GM12878 (cell line): Measurements from ENCODE around the gene CCL2. TPM values are rescaled to one million over a fixed set of nuclear protein-coding genes. Genes with fewer than 3 reads are reported as not detected.

Experiments used
- ATAC-seq: fragments of 200-7000 bp; cut with Tn5 transposase; 3 replicates; pipeline ENCODE4 v1.9.1; 2020; ENCODE audit warnings: mild to moderate bottlenecking, moderate library complexity
- BruUV-seq: library from RNA; stranded (reverse); fragments of 400-500 nt; replicated peaks from 2 replicates; lab custom pipeline; 2021; lab: Mats Ljungman, UMichigan
- CTCF ChIA-PET: fragments of 300-600 bp; sonication (Branson Sonifier 250); formaldehyde crosslinking; extraction: SDS; loops from one replicate; lab custom pipeline; 2021; ENCODE audit warnings: inconsistent platforms; lab: Yijun Ruan, JAX
- POLR2A ChIA-PET: fragments of 350-600 bp; formaldehyde crosslinking; extraction: SDS; loops from one replicate; lab custom pipeline; 2021; ENCODE audit warnings: inconsistent platforms; lab: Charles Lee
- RAD21 ChIA-PET: fragments of 300-600 bp; sonication (Branson Sonifier 250); formaldehyde crosslinking; loops from one replicate; lab custom pipeline; 2023; ENCODE audit warnings: antibody characterized with exemption; ENCODE audit not compliant: unreplicated experiment; lab: Charles Lee
- SMC1A ChIA-PET: fragments of 300-600 bp; sonication (Branson Sonifier 250); formaldehyde crosslinking; loops from one replicate; lab custom pipeline; 2023; ENCODE audit not compliant: unreplicated experiment, uncharacterized antibody; lab: Charles Lee
- DNase-seq: peaks from one replicate; pipeline ENCODE4 v3.0.0-alpha.2; 2011; ENCODE audit warnings: low read depth, low spot score
- FAIRE-seq: peaks from 3 replicates; lab custom pipeline; 2011; peaks lifted over from hg19 to GRCh38; lab: Jason Lieb, UNC
- H2AFZ ChIP-seq: 2 replicates; pipeline ENCODE4 v1.6.0; 2011; ENCODE audit warnings: low read depth, low read length, control low read depth; ENCODE audit not compliant: control insufficient read depth
- H3K27ac ChIP-seq: 2 replicates; pipeline ENCODE4 v1.5.1; 2011; ENCODE audit warnings: control low read depth; ENCODE audit not compliant: control insufficient read depth, insufficient read depth
- H3K27me3 ChIP-seq, 2 experiments: replicated peaks in 1 of 2; 2 replicates each; pipeline versions ENCODE4 v1.6.0 to v1.6.1; 2011; ENCODE audit warnings: low read length in 1 of 2; ENCODE audit not compliant: control insufficient read depth in 2 of 2, insufficient read depth in 2 of 2
- H3K36me3 ChIP-seq, 2 experiments: 2 replicates each; pipeline ENCODE4 v1.5.1; 2011; ENCODE audit warnings: low read length in 1 of 2; ENCODE audit not compliant: control insufficient read depth in 2 of 2, insufficient read depth in 2 of 2
- H3K4me1 ChIP-seq: 2 replicates; pipeline ENCODE4 v1.6.1; 2011; ENCODE audit warnings: mild to moderate bottlenecking, low read length, moderate library complexity, mixed read lengths; ENCODE audit not compliant: control insufficient read depth, insufficient read depth
- H3K4me2 ChIP-seq: 2 replicates; pipeline ENCODE4 v1.6.0; 2011; ENCODE audit warnings: control low read depth; ENCODE audit not compliant: control insufficient read depth, insufficient read depth
- H3K4me3 ChIP-seq: fragments of 200-600 bp; sonication (generic); 2 replicates; pipeline ENCODE4 v1.5.1; 2016
- H3K79me2 ChIP-seq: 2 replicates; pipeline ENCODE4 v1.6.0; 2011; ENCODE audit warnings: low read length; ENCODE audit not compliant: control insufficient read depth, insufficient read depth
- H3K9ac ChIP-seq: 2 replicates; pipeline ENCODE4 v1.8.0; 2011; ENCODE audit warnings: low read length, control low read depth, mixed read lengths; ENCODE audit not compliant: control insufficient read depth, insufficient read depth
- H3K9me3 ChIP-seq: replicated peaks from 3 replicates; pipeline ENCODE4 v1.5.1; 2011; ENCODE audit warnings: mild to moderate bottlenecking, low read length; ENCODE audit not compliant: control insufficient read depth, insufficient read depth
- H4K20me1 ChIP-seq: 2 replicates; pipeline ENCODE4 v1.6.0; 2011; ENCODE audit not compliant: control insufficient read depth, insufficient read depth
- CREM ChIP-seq: IDR thresholded peaks from 2 replicates; pipeline ENCODE4 v1.6.1; 2014; ENCODE audit warnings: antibody characterized with exemption, low read depth
- CTCF ChIP-seq, 3 experiments: IDR thresholded peaks in 2 of 3; conservative IDR thresholded peaks in 1 of 3; 2 replicates each; pipeline ENCODE4 v1.5.1; 2011; ENCODE audit warnings: low read depth in 3 of 3, low read length in 3 of 3, mild to moderate bottlenecking in 3 of 3, control low read depth in 2 of 3, moderate library complexity in 2 of 3, inconsistent platforms in 1 of 3, mixed read lengths in 1 of 3; ENCODE audit not compliant: control insufficient read depth in 2 of 3, insufficient read depth in 1 of 3; ENCODE audit errors: extremely low read depth in 1 of 3
- E2F4 ChIP-seq: IDR thresholded peaks from 2 replicates; pipeline ENCODE4 v1.6.1; 2012; ENCODE audit warnings: low read depth, low read length, improper control_type of control experiment
- ETV6 ChIP-seq, 2 experiments: fragments of 450-650 bp in 1 of 2; IDR thresholded peaks in 1 of 2; conservative IDR thresholded peaks in 1 of 2; 2 replicates each; pipeline ENCODE4 v1.6.1; 2014; ENCODE audit warnings: antibody characterized with exemption in 1 of 2, borderline replicate concordance in 1 of 2, low read depth in 1 of 2, mild to moderate bottlenecking in 1 of 2, moderate library complexity in 1 of 2
- FOXM1 ChIP-seq: IDR thresholded peaks from 2 replicates; pipeline ENCODE4 v1.6.1; 2012; ENCODE audit warnings: low read depth, mild to moderate bottlenecking, inconsistent platforms, low read length, moderate library complexity
- HDAC2 ChIP-seq: fragments of 200-600 bp; sonication (generic); IDR thresholded peaks from 2 replicates; pipeline ENCODE4 v1.6.1; 2017
- IRF4 ChIP-seq: IDR thresholded peaks from 2 replicates; pipeline ENCODE4 v1.6.1; 2011; ENCODE audit warnings: low read depth, low read length
- KLF5 ChIP-seq: fragments of 450-650 bp; IDR thresholded peaks from 2 replicates; pipeline ENCODE4 v1.6.1; 2014; ENCODE audit warnings: mild to moderate bottlenecking; ENCODE audit not compliant: partially characterized antibody
- NFIC ChIP-seq: IDR thresholded peaks from 2 replicates; pipeline ENCODE4 v1.6.1; 2012; ENCODE audit warnings: low read depth, mild to moderate bottlenecking, inconsistent platforms, low read length, moderate library complexity
- RBBP5 ChIP-seq: fragments of 200-600 bp; sonication (generic); conservative IDR thresholded peaks from 2 replicates; pipeline ENCODE4 v1.6.1; 2016
- SMAD5 ChIP-seq: IDR thresholded peaks from 2 replicates; pipeline ENCODE4 v1.6.1; 2016; ENCODE audit warnings: antibody characterized with exemption, low read depth
- SRF ChIP-seq, 2 experiments: IDR thresholded peaks; 2 replicates each; pipeline ENCODE4 v1.6.1; 2011; ENCODE audit warnings: low read depth in 2 of 2, low read length in 2 of 2, mild to moderate bottlenecking in 1 of 2, moderate library complexity in 1 of 2
- TARDBP ChIP-seq: IDR thresholded peaks from 2 replicates; pipeline ENCODE4 v1.6.1; 2016; ENCODE audit warnings: borderline replicate concordance
- TCF12 ChIP-seq: IDR thresholded peaks from 2 replicates; pipeline ENCODE4 v1.6.1; 2011; ENCODE audit warnings: low read depth, mild to moderate bottlenecking, low read length
- TCF7 ChIP-seq: IDR thresholded peaks from 2 replicates; pipeline ENCODE4 v1.6.1; 2014; ENCODE audit warnings: antibody characterized with exemption, borderline replicate concordance
- ZNF592 ChIP-seq: fragments of 450-650 bp; IDR thresholded peaks from 2 replicates; pipeline ENCODE4 v1.6.1; 2017; ENCODE audit warnings: mild to moderate bottlenecking, moderate library complexity
- WGBS: methylation state at CpG from one replicate; pipeline ENCODE4 v1.1.6; 2016; ENCODE audit warnings: low lambda C conversion rate; ENCODE audit not compliant: insufficient replicate concordance, insufficient coverage; ENCODE audit errors: missing lambda C conversion rate; 5-methylcytosine and 5-hydroxymethylcytosine counted together
- in situ Hi-C: fragments of 300-500 bp; cut with MboI; formaldehyde crosslinking; loops from 9 replicates; pipeline ENCODE4 v1.14.3; 2018; ENCODE audit warnings: mixed read lengths
- intact Hi-C: fragments of 100-400 bp; cut with micrococcal nuclease; formaldehyde crosslinking; loops from one replicate; pipeline ENCODE4 v1.14.2; 2022; ENCODE audit not compliant: unreplicated experiment
- polyA plus RNA-seq, 11 experiments: library from polyadenylated mRNA; depleted of rRNA in 4 of 11; unstranded in 6 of 11; stranded (reverse) in 5 of 11; fragments of >200 nt; fragmentation: Nextera tagmentation in 4 of 11; fragmentation: Illumina TruSeq in 1 of 11; extraction: Ambion mirVana in 4 of 11; extraction: Trizol in 1 of 11; gene quantifications; 1 replicate in 1 of 11; 2 replicates in 10 of 11; pipeline versions ENCODE4 v1.2.1 to v1.2.3, GENCODE V29; 2011 to 2016; ENCODE audit warnings: inconsistent platforms in 2 of 11, missing spikeins in 2 of 11, low read depth in 1 of 11
- total RNA-seq, 4 experiments: library from RNA; depleted of rRNA in 3 of 4; stranded (reverse); fragments of >200 nt in 3 of 4; fragmentation: Illumina TruSeq in 1 of 4; extraction: Trizol in 1 of 4; gene quantifications; 2 replicates each; pipeline versions ENCODE4 v1.2.1 to v1.2.3, GENCODE V29; 2013 to 2021

CCL2 gene
- total and polyA plus RNA-seq, 10 of the 15 experiments (the other 5 are each of a cell fraction or from before 2014, with no cell fraction given) = 0.16 to 0.18 TPM; not detected in 8

- TF ChIP-seq CTCF (IDR thresholded peaks at IDR 0.05 in 2 of 3, conservative IDR thresholded peaks at IDR 0.05 in 1 of 3; ENCODE audit: control insufficient read depth in 2 of 3, extremely low read depth in 1 of 3, insufficient read depth in 1 of 3, low read depth in 3 of 3, low read length in 3 of 3) (no peak), ZNF592 (no peak), TCF12 (no peak), SRF (IDR thresholded peaks at IDR 0.05; ENCODE audit: low read depth in 2 of 2, low read length in 2 of 2) (no peak), RBBP5 (no peak), FOXM1 (no peak), NFIC (no peak), TCF7 (no peak), KLF5 (no peak), E2F4 (no peak), HDAC2 (no peak), ETV6 (conservative IDR thresholded peaks at IDR 0.05 in 1 of 2, IDR thresholded peaks at IDR 0.05 in 1 of 2; ENCODE audit: borderline replicate concordance in 1 of 2, low read depth in 1 of 2) (no peak), TARDBP (no peak), SMAD5 (no peak), IRF4 (no peak), CREM (no peak)
- FAIRE-seq = no peak
- Histone ChIP-seq H3K4me3 (no peak overlapping the region), H4K20me1 (no peaks in the 10 kb centered on the region), H3K4me1 (no peaks in the 10 kb centered on the region), H3K27ac (no peak overlapping the region), H2AFZ (no peak overlapping the region), H3K9me3 (no peaks in the 10 kb centered on the region; the same call in 1 of the 3 replicates), H3K36me3 (no peaks in the 10 kb centered on the region), H3K4me2 (no peak overlapping the region), H3K27me3 (no peaks in the 10 kb centered on the region; a peak in 2 of 4 replicates), H3K9ac (no peak overlapping the region), H3K79me2 (no peaks in the 10 kb centered on the region)
- no peak for ATAC-seq
- 14% methylated on average over 3 of the region's 3 CpGs for WGBS
- RAD21 ChIA-PET = no interaction called here
- in situ Hi-C loops = no loop called here
- intact Hi-C loops = no loop called here
- no TSS peak for BruUV-seq
- POLR2A ChIA-PET = no interaction called here
- CTCF ChIA-PET = interaction anchor here (0.7 kb wide), 1 partner anchor 23 kb away, joined by 3 read pairs; no protein-coding TSS in a partner anchor
- DNase-seq = no peak
- SMC1A ChIA-PET = interaction anchor here (1.5 kb wide), 1 partner anchor 10 kb away, joined by 3 read pairs; no protein-coding TSS in a partner anchor
These were observed 28.9 kb upstream of the CCL2 start for GRCh38 chr17:34226011-34226743.
